HG02610 (cell line): ENCODE results near the gene CHCHD4.
"Not testable (repeated sequence)": the region's sequence is repeated elsewhere in the genome, so short reads cannot be mapped to it uniquely, and the experiment has no call there.

ENCODE experiments used
- ATAC-seq: cut with Tn5 transposase; IDR thresholded peaks from one replicate; pipeline ENCODE4 v1.9.1; 2021; ENCODE audit warnings: mild to moderate bottlenecking, moderate library complexity; ENCODE audit not compliant: unreplicated experiment

Gene CHCHD4

GRCh38 chr3:14121859-14122258 lies 2.8 kb downstream of the CHCHD4 start:
- ATAC-seq = no peak

DNA sequence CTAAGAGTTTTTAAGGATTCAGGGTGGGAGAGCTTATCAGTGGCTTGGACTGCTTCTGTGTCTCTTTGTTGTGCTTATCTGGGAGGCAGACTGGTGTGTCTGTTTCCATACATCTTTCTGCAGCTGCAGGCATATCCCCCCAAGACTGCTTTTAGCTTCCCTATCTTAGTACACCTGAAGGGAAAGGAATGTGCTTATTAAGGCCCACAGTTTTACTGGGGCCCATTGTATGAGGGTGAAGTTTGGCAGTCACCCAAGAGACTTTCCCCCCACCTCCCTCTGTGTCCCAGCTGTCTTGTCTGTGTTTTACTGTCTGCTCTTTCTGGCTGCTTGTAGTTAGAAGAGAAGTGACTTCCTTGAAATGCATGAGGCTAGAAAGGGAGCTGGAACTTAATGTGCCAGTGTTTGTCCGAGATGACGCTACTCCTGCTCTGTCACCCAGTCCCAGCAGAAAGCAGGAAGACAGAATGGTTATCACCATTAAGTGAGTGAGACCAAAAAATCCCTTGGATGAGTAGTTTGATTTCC lies 3.7 kb downstream of the CHCHD4 start:
- not testable (repeated sequence) for ATAC-seq

DNA sequence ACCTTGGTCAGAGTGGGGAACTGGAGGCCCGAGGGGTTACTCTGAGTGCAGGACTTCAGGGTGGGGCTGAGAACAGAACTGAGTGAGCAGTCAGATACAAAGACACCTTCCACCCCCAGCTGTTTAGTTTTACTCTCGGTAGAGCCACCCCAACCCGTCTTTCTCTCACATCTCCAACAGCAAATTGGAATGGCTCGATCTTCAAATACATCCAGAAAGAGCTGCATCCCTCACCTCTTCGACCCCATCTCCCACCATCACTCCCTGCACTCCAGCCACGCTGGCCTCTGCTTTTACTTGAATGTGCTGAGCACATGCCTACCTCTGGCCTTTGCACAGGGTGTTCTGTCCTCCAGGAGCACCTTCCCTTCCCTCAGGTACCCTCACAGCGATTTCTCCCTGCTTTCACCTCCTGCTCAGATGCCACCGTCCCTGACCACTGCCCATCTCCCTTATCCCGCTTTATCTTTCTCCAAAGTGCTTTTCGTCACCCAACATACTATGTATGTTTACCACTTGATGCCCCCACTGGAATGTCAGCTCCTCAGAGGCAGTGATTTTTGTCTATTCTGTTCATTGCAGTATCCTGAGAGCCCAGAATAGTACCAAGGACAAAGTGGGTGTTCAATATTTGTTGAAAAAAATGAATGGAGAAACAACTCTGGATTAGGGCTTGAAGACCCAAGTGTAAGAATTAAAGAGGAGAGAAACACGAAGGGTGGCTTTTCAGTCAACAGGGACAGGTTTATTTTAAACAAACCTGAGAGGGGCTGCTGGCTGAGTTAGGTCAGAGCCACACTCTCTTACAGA lies 4.4 kb downstream of the CHCHD4 start:
- ATAC-seq = no peak

GRCh38 chr3:14119651-14120050 lies 5.0 kb downstream of the CHCHD4 start:
- ATAC-seq = no peak

DNA sequence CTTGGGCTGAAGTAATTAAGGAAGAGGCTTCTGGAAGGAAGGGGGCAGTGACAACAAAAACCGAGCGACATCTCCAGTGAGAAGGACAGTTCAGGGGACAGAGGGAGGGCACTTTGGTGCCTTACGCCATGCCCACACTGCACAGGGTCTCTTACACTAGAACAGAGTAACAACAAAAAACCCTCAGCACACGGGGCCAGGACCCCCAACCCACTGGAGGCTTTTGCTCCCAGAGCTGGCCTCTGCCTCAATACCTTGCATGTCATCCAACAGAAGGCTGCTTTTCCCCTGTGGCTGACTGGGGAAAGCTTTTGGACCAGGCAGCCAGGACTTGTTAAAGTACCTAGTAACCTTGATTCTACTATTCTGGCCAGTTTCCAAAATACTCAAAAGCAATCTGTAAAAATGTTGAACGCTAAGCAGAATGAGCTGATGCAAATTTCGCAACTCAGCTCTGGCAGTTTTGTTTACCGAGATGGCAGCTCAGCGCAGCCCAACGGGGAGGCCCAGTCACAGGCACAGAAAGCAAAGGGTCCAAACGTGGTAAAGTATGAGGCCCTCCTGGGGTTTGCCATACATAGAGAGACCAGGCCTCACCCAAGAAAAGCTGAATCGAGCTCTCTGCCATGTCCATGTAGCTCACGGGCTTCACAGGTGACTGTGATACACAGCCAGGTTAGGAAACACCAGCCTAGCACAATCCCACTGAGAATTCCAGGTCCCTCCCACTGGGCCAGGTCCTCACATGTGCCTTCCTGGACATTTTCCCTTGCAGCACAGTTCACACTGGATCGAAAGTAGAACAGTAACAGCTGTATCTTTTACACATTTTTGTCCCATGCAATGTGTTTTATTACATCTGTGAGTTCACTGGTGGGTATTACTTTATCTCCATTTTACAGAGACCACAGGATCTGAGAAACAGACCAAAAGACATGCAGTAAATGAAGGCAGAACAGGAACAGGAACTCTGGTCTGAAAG lies 6.0 kb downstream of the CHCHD4 start:
- ATAC-seq = no peak

- no peak for ATAC-seq
Measured at GRCh38 chr3:14117468-14118399, 6.9 kb downstream of the CHCHD4 start.

DNA sequence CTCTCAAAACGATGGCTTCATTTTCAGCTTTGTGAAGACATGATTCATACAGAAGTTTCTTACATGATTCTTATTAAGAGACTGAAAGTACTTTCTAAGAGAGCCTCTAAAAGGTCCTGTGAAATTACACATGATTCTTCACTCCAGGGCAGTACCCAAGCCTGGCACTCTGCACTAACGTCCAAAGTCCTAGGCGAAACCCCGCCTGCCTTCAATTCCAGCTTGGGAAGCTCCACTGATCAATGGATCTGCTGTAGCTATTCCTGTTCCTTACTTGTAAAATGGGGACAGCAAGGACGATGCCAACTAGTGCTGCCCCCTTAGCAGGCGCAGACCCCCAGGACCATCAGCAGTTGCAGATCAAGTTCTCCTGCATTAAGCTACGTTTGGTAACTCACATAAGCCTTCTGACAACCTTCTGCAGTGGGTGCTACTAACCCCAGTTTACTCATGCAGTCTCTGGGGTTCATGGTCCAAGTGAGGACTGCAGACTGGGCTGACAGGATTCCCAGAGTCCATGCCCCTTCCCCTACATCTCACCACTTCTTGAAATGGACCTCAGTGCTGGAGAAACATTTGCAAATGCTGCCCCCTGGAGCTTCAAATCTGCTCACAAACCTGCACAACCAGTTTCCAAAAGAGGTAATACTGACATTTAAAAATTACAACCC lies 10.6 kb downstream of the CHCHD4 start:
- no peak for ATAC-seq

DNA sequence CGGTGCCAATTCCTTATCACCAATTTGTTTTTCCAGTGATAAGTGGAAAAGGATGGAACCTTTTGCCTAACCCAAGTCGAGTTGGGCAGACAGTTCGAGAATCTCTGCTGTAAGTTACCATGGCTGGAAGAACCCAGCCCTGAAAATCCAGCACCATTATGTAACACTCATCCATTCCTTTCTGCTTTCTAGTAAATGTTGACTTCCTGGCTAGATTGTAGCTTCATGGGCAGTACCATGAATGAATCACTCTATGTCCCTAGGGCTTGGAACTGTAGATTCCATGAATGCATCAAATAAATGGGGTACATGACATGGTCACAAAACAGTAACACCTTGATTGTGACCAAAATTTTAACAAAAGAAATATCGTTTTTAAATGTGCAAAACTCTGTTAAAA lies 14.0 kb downstream of the CHCHD4 start:
- ATAC-seq = no peak

- ATAC-seq = not testable (repeated sequence)
Measured at GRCh38 chr3:14109821-14110220, 14.8 kb downstream of the CHCHD4 start.

DNA sequence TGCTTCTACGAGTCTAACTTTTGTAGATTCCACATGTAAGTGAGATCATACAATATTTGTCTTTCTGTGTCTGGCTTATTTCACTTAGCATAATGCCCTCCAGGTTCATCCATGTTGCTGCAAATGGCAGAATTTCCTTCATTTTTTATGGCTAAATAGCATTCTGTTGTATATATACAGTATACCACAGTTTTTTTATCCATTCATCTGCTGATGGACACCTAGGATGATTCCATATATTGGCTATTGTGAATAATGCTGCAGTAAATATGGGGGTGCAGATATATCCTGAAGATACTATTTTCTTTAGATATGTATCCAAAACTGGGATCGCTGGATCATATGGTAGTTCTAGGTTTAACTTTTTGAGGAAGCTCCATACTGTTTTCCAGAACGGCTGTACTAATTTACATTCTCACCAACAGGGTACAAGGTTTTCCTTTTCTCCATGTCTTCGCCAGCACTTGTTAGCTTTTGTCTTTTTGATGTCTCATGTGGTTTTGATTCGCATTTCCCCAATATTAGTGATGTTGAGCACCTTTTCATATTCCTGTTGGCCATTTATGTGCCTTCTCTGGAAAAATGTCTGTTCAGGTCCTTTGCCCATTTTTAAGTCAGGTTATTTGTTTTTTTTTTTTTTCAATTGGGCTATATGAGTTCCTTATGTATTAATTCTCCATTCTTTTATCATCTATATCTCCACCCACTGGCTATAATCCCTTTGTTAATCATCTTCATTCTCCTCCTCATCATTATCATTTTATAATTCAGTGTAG lies 26.9 kb downstream of the CHCHD4 start:
- ATAC-seq = no peak

DNA sequence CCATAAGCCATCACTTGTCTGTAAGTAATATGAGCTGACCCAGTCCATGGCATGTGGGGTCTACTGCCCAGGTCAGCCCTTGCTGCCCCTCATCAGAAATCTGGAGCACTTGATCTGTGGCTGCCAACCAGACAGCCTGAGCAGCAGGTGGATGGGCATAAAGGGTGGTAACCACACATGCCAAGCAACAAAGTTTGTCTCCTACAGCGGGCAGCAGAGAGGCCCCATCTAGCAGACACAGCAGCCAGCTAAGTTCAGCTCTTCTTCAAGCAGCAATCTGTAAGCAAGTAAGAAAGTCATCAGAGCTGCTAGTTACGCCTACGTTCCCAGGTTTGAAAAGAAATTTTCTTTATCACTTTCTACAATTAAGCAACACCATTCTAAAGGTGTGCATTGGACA lies 27.9 kb downstream of the CHCHD4 start:
- no peak for ATAC-seq

DNA sequence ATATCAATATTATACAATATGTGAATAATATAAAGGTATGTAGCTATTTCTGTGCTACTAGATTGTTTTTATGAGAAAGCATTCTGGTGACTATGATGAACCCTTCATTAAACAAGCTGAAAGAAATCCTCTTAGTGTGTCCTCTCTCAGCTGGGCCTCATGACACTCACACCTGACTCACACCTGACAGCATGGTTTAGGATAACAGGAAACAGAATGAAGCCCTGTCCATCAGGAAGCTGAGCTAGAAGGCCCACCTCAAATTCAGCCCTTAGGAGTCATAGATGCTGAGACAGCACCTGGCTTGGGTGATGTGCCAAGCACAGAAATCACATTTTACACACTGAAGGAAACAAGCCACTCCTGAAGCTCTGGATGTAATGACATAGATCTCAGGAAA lies 30.8 kb downstream of the CHCHD4 start:
- no peak for ATAC-seq

GRCh38 chr3:14092464-14092863 lies 32.2 kb downstream of the CHCHD4 start:
- no peak for ATAC-seq

GRCh38 chr3:14091959-14092358 lies 32.7 kb downstream of the CHCHD4 start:
- not testable (repeated sequence) for ATAC-seq

- not testable (repeated sequence) for ATAC-seq
Measured at GRCh38 chr3:14087461-14087860, 37.2 kb downstream of the CHCHD4 start.

GRCh38 chr3:14082108-14082657 lies 42.5 kb downstream of the CHCHD4 start:
- ATAC-seq = peak; percentile 82

GRCh38 chr3:14077310-14077709 lies 47.4 kb downstream of the CHCHD4 start:
- ATAC-seq = no peak

DNA sequence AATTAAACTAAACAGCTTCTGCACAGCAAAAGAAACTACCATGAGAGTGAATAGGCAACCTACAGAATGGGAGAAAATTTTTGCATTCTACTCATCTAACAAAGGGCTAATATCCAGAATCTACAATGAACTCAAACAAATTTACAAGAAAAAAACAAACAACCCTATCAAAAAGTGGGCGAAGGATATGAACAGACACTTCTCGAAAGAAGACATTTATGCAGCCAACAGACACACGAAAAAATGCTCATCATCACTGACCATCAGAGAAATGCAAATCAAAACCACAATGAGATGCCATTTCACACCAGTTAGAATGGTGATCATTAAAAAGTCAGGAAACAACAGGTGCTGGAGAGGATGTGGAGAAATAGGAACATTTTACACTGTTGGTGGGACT lies 49.4 kb downstream of the CHCHD4 start:
- ATAC-seq = not testable (repeated sequence)

- ATAC-seq = no peak
Measured at GRCh38 chr3:14064910-14065309, 59.8 kb downstream of the CHCHD4 start.
